ENCODE measurements around the gene FOS.
A peak's percentile ranks its signal among the peaks of the same experiment; 100 is the strongest.

Gene FOS

DNA sequence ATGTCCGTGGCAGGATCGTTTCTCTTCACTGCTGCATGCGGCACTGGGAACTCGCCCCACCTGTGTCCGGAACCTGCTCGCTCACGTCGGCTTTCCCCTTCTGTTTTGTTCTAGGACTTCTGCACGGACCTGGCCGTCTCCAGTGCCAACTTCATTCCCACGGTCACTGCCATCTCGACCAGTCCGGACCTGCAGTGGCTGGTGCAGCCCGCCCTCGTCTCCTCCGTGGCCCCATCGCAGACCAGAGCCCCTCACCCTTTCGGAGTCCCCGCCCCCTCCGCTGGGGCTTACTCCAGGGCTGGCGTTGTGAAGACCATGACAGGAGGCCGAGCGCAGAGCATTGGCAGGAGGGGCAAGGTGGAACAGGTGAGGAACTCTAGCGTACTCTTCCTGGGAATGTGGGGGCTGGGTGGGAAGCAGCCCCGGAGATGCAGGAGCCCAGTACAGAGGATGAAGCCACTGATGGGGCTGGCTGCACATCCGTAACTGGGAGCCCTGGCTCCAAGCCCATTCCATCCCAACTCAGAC, 1.2 kb downstream of the FOS start:
- no peak overlapping the region for H3K18ac ChIP-seq (ENCODE audit: low read length)
- peak overlapping the region; percentile 43 for H3K9ac ChIP-seq (ENCODE audit: low read length)
- no peak overlapping the region for H2BK5ac ChIP-seq (ENCODE audit: low read depth, low read length, poor library complexity)
- H3K79me2 ChIP-seq (ENCODE audit: control insufficient read depth, insufficient read depth, low read length, poor library complexity), result peaks cover 7% of the 10 kb centered on the region
- no peak overlapping the region for H3K23ac ChIP-seq (ENCODE audit: low read length)
- peak overlapping the region; percentile 83 for H3K4me3 ChIP-seq (ENCODE audit: low read depth, low read length)
- H3K14ac ChIP-seq (ENCODE audit: low read length), result no peak overlapping the region
- H4K12ac ChIP-seq (ENCODE audit: low read depth, low read length), result no peak overlapping the region
- no peak overlapping the region for H2BK120ac ChIP-seq (ENCODE audit: insufficient read depth, low read length, poor library complexity)
- H2AFZ ChIP-seq (ENCODE audit: insufficient read depth, low read length, poor library complexity), result no peak overlapping the region
- no peak overlapping the region for H3K27ac ChIP-seq (ENCODE audit: low read depth, low read length)
- no peak overlapping the region for H4K91ac ChIP-seq (ENCODE audit: low read depth, low read length)
- H3K4ac ChIP-seq (ENCODE audit: low read depth, low read length), result no peak overlapping the region
- H3K4me1 ChIP-seq (ENCODE audit: control insufficient read depth in 1 of 2, insufficient read depth in 2 of 2, low read length in 2 of 2), result peaks cover 13 to 23% of the 10 kb centered on the region in 2 experiments
- peaks cover 23% of the 10 kb centered on the region for H3K79me1 ChIP-seq (ENCODE audit: low read length)
- peak overlapping the region; percentile 71 for H3K4me2 ChIP-seq (ENCODE audit: low read length)
- WGBS (ENCODE audit: extremely low coverage, insufficient coverage, insufficient read length), result no CpG with 5 or more reads among the region's 26 CpGs
- no peak for DNase-seq
- H3K9me3 ChIP-seq (ENCODE audit: insufficient read depth, low read depth, low read length), result no peaks in the 10 kb centered on the region
- no peaks in the 10 kb centered on the region for H3K27me3 ChIP-seq (ENCODE audit: insufficient read depth, low read length)
- H3K36me3 ChIP-seq (ENCODE audit: control insufficient read depth in 1 of 2, insufficient read depth in 2 of 2, low read length in 2 of 2), result peaks cover 10 to 14% of the 10 kb centered on the region in 2 experiments
- no peak overlapping the region for H2BK12ac ChIP-seq (ENCODE audit: low read length)
- no peak overlapping the region for H4K8ac ChIP-seq (ENCODE audit: low read depth, low read length)
- H2AK5ac ChIP-seq (ENCODE audit: low read length), result no peak overlapping the region

DNA sequence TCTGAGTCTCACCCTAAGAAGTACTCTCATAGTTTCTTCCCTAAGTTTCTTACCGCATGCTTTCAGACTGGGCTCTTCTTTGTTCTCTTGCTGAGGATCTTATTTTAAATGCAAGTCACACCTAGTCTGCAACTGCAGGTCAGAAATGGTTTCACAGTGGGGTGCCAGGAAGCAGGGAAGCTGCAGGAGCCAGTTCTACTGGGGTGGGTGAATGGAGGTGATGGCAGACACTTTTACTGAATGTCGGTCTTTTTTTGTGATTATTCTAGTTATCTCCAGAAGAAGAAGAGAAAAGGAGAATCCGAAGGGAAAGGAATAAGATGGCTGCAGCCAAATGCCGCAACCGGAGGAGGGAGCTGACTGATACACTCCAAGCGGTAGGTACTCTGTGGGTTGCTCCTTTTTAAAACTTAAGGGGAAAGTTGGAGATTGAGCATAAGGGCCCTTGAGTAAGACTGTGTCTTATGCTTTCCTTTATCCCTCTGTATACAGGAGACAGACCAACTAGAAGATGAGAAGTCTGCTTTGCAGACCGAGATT, 1.7 kb downstream of the FOS start:
- no peak overlapping the region for H2AK5ac ChIP-seq (ENCODE audit: low read length)
- H3K27me3 ChIP-seq (ENCODE audit: insufficient read depth, low read length), result no peaks in the 10 kb centered on the region
- no peaks in the 10 kb centered on the region for H3K9me3 ChIP-seq (ENCODE audit: insufficient read depth, low read depth, low read length)
- peaks cover 10 to 14% of the 10 kb centered on the region in 2 experiments for H3K36me3 ChIP-seq (ENCODE audit: control insufficient read depth in 1 of 2, insufficient read depth in 2 of 2, low read length in 2 of 2)
- no peak overlapping the region for H4K8ac ChIP-seq (ENCODE audit: low read depth, low read length)
- no peak overlapping the region for H2BK120ac ChIP-seq (ENCODE audit: insufficient read depth, low read length, poor library complexity)
- H3K79me2 ChIP-seq (ENCODE audit: control insufficient read depth, insufficient read depth, low read length, poor library complexity), result peaks cover 7% of the 10 kb centered on the region
- peaks cover 13 to 23% of the 10 kb centered on the region in 2 experiments for H3K4me1 ChIP-seq (ENCODE audit: control insufficient read depth in 1 of 2, insufficient read depth in 2 of 2, low read length in 2 of 2)
- peak in 1 of 2 donors; percentile 48 for DNase-seq
- H3K79me1 ChIP-seq (ENCODE audit: low read length), result peaks cover 23% of the 10 kb centered on the region
- H2BK12ac ChIP-seq (ENCODE audit: low read length), result no peak overlapping the region
- H3K18ac ChIP-seq (ENCODE audit: low read length), result no peak overlapping the region
- no peak overlapping the region for H2BK5ac ChIP-seq (ENCODE audit: low read depth, low read length, poor library complexity)
- H3K14ac ChIP-seq (ENCODE audit: low read length), result no peak overlapping the region
- no peak overlapping the region for H4K12ac ChIP-seq (ENCODE audit: low read depth, low read length)
- WGBS (ENCODE audit: extremely low coverage, insufficient coverage, insufficient read length), result no CpG with 5 or more reads among the region's 7 CpGs
- H4K91ac ChIP-seq (ENCODE audit: low read depth, low read length), result no peak overlapping the region
- H2AFZ ChIP-seq (ENCODE audit: insufficient read depth, low read length, poor library complexity), result no peak overlapping the region
- no peak overlapping the region for H3K27ac ChIP-seq (ENCODE audit: low read depth, low read length)
- peak overlapping the region; percentile 71 for H3K4me2 ChIP-seq (ENCODE audit: low read length)
- no peak overlapping the region for H3K9ac ChIP-seq (ENCODE audit: low read length)
- H3K23ac ChIP-seq (ENCODE audit: low read length), result no peak overlapping the region
- no peak overlapping the region for H3K4ac ChIP-seq (ENCODE audit: low read depth, low read length)
- H3K4me3 ChIP-seq (ENCODE audit: low read depth, low read length), result no peak overlapping the region

DNA sequence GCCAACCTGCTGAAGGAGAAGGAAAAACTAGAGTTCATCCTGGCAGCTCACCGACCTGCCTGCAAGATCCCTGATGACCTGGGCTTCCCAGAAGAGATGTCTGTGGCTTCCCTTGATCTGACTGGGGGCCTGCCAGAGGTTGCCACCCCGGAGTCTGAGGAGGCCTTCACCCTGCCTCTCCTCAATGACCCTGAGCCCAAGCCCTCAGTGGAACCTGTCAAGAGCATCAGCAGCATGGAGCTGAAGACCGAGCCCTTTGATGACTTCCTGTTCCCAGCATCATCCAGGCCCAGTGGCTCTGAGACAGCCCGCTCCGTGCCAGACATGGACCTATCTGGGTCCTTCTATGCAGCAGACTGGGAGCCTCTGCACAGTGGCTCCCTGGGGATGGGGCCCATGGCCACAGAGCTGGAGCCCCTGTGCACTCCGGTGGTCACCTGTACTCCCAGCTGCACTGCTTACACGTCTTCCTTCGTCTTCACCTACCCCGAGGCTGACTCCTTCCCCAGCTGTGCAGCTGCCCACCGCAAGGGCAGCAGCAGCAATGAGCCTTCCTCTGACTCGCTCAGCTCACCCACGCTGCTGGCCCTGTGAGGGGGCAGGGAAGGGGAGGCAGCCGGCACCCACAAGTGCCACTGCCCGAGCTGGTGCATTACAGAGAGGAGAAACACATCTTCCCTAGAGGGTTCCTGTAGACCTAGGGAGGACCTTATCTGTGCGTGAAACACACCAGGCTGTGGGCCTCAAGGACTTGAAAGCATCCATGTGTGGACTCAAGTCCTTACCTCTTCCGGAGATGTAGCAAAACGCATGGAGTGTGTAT, 2.4 kb downstream of the FOS start:
- Histone ChIP-seq H3K23ac (ENCODE audit: low read length) (no peak overlapping the region), H3K79me1 (ENCODE audit: low read length) (peaks cover 23% of the 10 kb centered on the region), H3K4ac (ENCODE audit: low read depth, low read length) (no peak overlapping the region), H3K4me2 (ENCODE audit: low read length) (peak overlapping the region; percentile 0), H2BK120ac (ENCODE audit: insufficient read depth, low read length, poor library complexity) (no peak overlapping the region), H3K18ac (ENCODE audit: low read length) (no peak overlapping the region), H4K12ac (ENCODE audit: low read depth, low read length) (no peak overlapping the region), H3K4me1 (ENCODE audit: control insufficient read depth in 1 of 2, insufficient read depth in 2 of 2, low read length in 2 of 2) (peaks cover 13 to 23% of the 10 kb centered on the region in 2 experiments), H3K27ac (ENCODE audit: low read depth, low read length) (no peak overlapping the region), H4K8ac (ENCODE audit: low read depth, low read length) (no peak overlapping the region), H3K36me3 (ENCODE audit: control insufficient read depth in 1 of 2, insufficient read depth in 2 of 2, low read length in 2 of 2) (peaks cover 10 to 14% of the 10 kb centered on the region in 2 experiments), H4K91ac (ENCODE audit: low read depth, low read length) (no peak overlapping the region), H3K4me3 (ENCODE audit: low read depth, low read length) (peak overlapping the region; percentile 1), H3K14ac (ENCODE audit: low read length) (no peak overlapping the region), H2AFZ (ENCODE audit: insufficient read depth, low read length, poor library complexity) (no peak overlapping the region), H3K27me3 (ENCODE audit: insufficient read depth, low read length) (no peaks in the 10 kb centered on the region), H2AK5ac (ENCODE audit: low read length) (peak overlapping the region; percentile 0), H3K9me3 (ENCODE audit: insufficient read depth, low read depth, low read length) (no peaks in the 10 kb centered on the region), H2BK12ac (ENCODE audit: low read length) (no peak overlapping the region), H3K79me2 (ENCODE audit: control insufficient read depth, insufficient read depth, low read length, poor library complexity) (peaks cover 7% of the 10 kb centered on the region), H3K9ac (ENCODE audit: low read length) (no peak overlapping the region), H2BK5ac (ENCODE audit: low read depth, low read length, poor library complexity) (no peak overlapping the region)
- DNase-seq, result peak; percentile 57 to 62
- no CpG with 5 or more reads among the region's 17 CpGs for WGBS (ENCODE audit: extremely low coverage, insufficient coverage, insufficient read length)

DNA sequence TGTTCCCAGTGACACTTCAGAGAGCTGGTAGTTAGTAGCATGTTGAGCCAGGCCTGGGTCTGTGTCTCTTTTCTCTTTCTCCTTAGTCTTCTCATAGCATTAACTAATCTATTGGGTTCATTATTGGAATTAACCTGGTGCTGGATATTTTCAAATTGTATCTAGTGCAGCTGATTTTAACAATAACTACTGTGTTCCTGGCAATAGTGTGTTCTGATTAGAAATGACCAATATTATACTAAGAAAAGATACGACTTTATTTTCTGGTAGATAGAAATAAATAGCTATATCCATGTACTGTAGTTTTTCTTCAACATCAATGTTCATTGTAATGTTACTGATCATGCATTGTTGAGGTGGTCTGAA, 3.0 kb downstream of the FOS start:
- no peaks in the 10 kb centered on the region for H3K9me3 ChIP-seq (ENCODE audit: insufficient read depth, low read depth, low read length)
- H2BK5ac ChIP-seq (ENCODE audit: low read depth, low read length, poor library complexity), result no peak overlapping the region
- no peak overlapping the region for H2AFZ ChIP-seq (ENCODE audit: insufficient read depth, low read length, poor library complexity)
- WGBS (ENCODE audit: extremely low coverage, insufficient coverage, insufficient read length), result no CpG with 5 or more reads among the region's 1 CpG
- no peak overlapping the region for H2AK5ac ChIP-seq (ENCODE audit: low read length)
- no peak overlapping the region for H2BK120ac ChIP-seq (ENCODE audit: insufficient read depth, low read length, poor library complexity)
- peaks cover 7% of the 10 kb centered on the region for H3K79me2 ChIP-seq (ENCODE audit: control insufficient read depth, insufficient read depth, low read length, poor library complexity)
- H3K4me1 ChIP-seq (ENCODE audit: control insufficient read depth in 1 of 2, insufficient read depth in 2 of 2, low read length in 2 of 2), result peaks cover 9 to 23% of the 10 kb centered on the region in 2 experiments
- H2BK12ac ChIP-seq (ENCODE audit: low read length), result no peak overlapping the region
- peaks cover 10 to 14% of the 10 kb centered on the region in 2 experiments for H3K36me3 ChIP-seq (ENCODE audit: control insufficient read depth in 1 of 2, insufficient read depth in 2 of 2, low read length in 2 of 2)
- no peak overlapping the region for H3K4ac ChIP-seq (ENCODE audit: low read depth, low read length)
- H3K4me2 ChIP-seq (ENCODE audit: low read length), result peak overlapping the region; percentile 0
- no peak overlapping the region for H3K9ac ChIP-seq (ENCODE audit: low read length)
- H3K23ac ChIP-seq (ENCODE audit: low read length), result no peak overlapping the region
- no peak overlapping the region for H3K14ac ChIP-seq (ENCODE audit: low read length)
- peaks cover 21% of the 10 kb centered on the region for H3K79me1 ChIP-seq (ENCODE audit: low read length)
- no peaks in the 10 kb centered on the region for H3K27me3 ChIP-seq (ENCODE audit: insufficient read depth, low read length)
- no peak overlapping the region for H3K27ac ChIP-seq (ENCODE audit: low read depth, low read length)
- no peak overlapping the region for H4K91ac ChIP-seq (ENCODE audit: low read depth, low read length)
- H3K4me3 ChIP-seq (ENCODE audit: low read depth, low read length), result no peak overlapping the region
- no peak overlapping the region for H4K8ac ChIP-seq (ENCODE audit: low read depth, low read length)
- no peak overlapping the region for H4K12ac ChIP-seq (ENCODE audit: low read depth, low read length)
- H3K18ac ChIP-seq (ENCODE audit: low read length), result no peak overlapping the region
- peak in 1 of 2 donors; percentile 82 for DNase-seq

All from trophoblast cell (in vitro differentiated cells and primary cell).